Bronchial epithelial cell (primary cell): ENCODE data around the gene SCYGR4. TPM values are rescaled to one million over a fixed set of nuclear protein-coding genes. Genes with fewer than 3 reads are reported as not detected.
A peak's percentile ranks its signal among the peaks of the same experiment; 100 is the strongest.
"Not testable (repeated sequence)": the region's sequence is repeated elsewhere in the genome, so short reads cannot be mapped to it uniquely, and the experiment has no call there.

Experiments used
- DNase-seq: peaks from one replicate; pipeline ENCODE4 v3.0.0-alpha.2; 2010; ENCODE audit warnings: low read depth
- FAIRE-seq: peaks from 2 replicates; lab custom pipeline; 2011; peaks lifted over from hg19 to GRCh38; lab: Jason Lieb, UNC
- H3K27me3 ChIP-seq: 2 replicates; pipeline ENCODE4 v1.5.1; 2011; ENCODE audit warnings: low read length; ENCODE audit not compliant: control insufficient read depth, insufficient read depth
- H3K36me3 ChIP-seq: 2 replicates; pipeline ENCODE4 v1.5.1; 2011; ENCODE audit warnings: low read length; ENCODE audit not compliant: control insufficient read depth, insufficient read depth
- H3K4me3 ChIP-seq: 2 replicates; pipeline ENCODE4 v1.5.1; 2011; ENCODE audit warnings: mild to moderate bottlenecking, low read depth, low read length, control low read depth
- total RNA-seq: library from RNA; depleted of rRNA; stranded (reverse); fragments of >200 nt; gene quantifications from 2 replicates; pipeline ENCODE4 v1.2.1, GENCODE V29; 2014
- TF ChIP-seq, protein P1 (sequence below): IDR thresholded peaks from 2 replicates; pipeline ENCODE4 v1.5.1; 2011; ENCODE audit warnings: mild to moderate bottlenecking, moderate library complexity, low read length, control low read depth, inconsistent platforms; ENCODE audit not compliant: insufficient read depth, severe bottlenecking

SCYGR4 gene
- total RNA-seq, 1 donor from 2014 or later: not detected

DNA sequence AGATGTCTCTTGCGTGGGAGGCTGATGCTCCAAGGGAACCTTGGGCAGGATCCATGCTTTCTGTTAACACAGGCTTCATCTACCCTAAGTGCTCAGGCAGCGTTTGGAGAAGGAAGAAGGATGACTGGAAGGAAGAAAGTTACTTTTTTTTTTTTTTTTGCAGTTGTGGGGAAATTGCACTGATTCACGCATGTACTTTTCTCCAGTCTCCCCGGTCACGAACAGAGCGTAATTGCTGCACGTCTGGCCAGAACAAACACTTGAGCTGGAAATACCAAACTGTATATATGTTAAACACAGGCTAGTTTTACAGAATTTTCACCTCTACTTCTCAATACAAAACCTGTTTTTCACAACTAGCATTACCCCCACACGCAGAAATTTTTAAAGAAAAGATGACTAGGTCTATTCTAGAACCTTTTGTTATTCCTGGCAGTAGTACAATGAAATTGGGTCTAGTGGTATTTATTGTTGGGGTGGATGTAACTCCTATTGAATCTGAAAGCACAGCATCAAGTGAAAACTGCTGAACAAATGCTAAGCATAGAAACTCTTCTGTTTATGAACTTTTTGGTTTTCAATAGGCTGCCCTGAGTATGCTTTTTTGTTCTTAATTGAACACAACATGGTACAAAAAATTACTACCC lies 40.0 kb downstream of the SCYGR4 start:
- TF ChIP-seq, protein P1, sequence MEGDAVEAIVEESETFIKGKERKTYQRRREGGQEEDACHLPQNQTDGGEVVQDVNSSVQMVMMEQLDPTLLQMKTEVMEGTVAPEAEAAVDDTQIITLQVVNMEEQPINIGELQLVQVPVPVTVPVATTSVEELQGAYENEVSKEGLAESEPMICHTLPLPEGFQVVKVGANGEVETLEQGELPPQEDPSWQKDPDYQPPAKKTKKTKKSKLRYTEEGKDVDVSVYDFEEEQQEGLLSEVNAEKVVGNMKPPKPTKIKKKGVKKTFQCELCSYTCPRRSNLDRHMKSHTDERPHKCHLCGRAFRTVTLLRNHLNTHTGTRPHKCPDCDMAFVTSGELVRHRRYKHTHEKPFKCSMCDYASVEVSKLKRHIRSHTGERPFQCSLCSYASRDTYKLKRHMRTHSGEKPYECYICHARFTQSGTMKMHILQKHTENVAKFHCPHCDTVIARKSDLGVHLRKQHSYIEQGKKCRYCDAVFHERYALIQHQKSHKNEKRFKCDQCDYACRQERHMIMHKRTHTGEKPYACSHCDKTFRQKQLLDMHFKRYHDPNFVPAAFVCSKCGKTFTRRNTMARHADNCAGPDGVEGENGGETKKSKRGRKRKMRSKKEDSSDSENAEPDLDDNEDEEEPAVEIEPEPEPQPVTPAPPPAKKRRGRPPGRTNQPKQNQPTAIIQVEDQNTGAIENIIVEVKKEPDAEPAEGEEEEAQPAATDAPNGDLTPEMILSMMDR: no peak
- Histone ChIP-seq H3K27me3 (no peaks in the 10 kb centered on the region), H3K4me3 (no peak overlapping the region), H3K36me3 (no peaks in the 10 kb centered on the region)
- DNase-seq (peak; percentile 51), FAIRE-seq (no peak)

DNA sequence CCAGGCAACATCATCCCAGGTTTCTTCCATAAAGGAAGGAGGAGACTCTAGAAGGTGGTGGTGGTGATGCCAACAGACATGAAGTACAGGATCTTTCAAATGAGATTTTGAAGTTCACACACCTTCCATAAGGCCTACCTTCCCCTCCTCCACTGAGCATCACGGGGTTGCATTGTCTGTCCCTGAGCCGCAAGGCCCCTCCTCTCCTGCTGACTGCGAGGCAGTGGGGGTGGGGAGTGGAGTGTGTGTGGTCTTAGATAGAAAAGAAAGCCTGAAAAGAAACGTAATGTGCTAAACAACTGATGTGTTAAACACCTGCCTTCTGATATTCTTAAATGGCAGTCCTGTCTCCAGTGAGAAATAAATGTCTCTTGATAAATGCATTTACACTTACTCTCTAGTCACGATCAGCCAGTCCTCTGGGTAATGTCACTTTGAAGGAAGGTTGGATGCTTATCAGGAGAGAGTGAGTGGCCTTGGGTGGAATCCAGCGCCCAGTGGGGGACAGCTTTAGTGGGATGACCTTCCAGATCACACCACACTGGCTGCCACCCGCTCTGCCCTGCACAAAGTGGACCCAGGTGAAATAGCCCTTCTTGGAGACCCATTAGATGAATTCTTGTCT lies 43.8 kb downstream of the SCYGR4 start:
- no peaks in the 10 kb centered on the region for H3K27me3 ChIP-seq
- TF ChIP-seq, protein P1: no peak
- H3K4me3 ChIP-seq: no peak overlapping the region
- no peaks in the 10 kb centered on the region for H3K36me3 ChIP-seq
- FAIRE-seq (no peak), DNase-seq (no peak)

DNA sequence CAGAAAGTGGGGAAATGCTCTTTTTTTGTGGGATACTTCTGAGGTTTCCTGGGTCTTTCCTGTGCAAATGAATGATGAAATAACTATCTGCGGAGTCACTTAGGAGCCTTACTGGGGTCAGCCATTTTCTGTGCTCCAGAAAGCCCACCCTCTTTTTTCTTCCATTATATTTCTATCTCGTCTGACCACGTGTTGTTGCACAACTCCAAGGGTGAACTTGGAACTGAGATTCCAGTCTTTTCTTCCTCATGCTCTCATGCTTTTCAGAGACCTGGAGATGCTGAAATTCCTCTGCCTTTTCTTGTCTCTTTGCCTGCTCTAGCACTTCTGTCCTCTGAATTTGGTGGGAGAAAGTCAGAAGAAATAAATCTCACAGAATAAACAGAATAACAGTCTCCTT lies 44.5 kb downstream of the SCYGR4 start:
- H3K36me3 ChIP-seq: no peaks in the 10 kb centered on the region
- TF ChIP-seq, protein P1: no peak
- FAIRE-seq: no peak

DNA sequence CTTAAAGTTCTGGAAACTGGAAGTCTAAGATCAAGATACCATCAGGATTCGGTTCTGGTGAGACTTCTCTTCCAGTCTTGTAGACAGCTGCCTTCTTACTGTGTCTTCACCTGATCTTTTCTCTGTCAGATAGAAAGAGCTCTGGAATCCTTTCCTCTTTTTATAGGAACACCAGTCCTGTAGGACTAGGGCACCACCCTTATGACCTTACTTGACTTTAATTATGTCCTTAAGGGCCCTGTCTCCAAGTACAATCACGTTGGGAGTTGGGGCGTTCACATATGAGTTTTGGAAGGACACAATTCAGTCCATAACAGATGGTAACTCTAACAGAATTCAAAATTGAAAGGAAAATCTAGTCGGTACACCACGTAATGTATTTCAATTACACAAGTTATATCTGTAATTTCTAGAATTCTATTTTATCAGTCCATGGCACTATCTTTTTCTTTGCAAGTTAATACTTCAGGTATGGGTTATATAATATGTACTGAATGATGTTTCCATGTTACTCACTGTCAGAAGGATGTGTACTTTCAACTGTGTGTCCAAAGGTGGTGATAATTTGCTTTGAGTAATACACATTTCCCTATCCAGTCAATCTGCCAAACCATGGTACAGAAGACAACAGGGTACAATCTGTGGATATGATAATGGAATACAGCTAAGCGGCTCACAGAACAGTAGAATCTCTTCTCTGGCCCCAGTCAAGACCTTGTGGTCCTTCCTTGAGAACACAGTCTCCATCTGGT lies 48.1 kb downstream of the SCYGR4 start:
- H3K27me3 ChIP-seq: no peaks in the 10 kb centered on the region
- H3K4me3 ChIP-seq: no peak overlapping the region
- TF ChIP-seq, protein P1: no peak
- no peaks in the 10 kb centered on the region for H3K36me3 ChIP-seq
- DNase-seq (no peak), FAIRE-seq (no peak)

More for the DNA sequence above, 44.5 kb downstream of the SCYGR4 start:
- DNase-seq: no peak
- Histone ChIP-seq H3K4me3 (no peak overlapping the region), H3K27me3 (no peaks in the 10 kb centered on the region)

DNA sequence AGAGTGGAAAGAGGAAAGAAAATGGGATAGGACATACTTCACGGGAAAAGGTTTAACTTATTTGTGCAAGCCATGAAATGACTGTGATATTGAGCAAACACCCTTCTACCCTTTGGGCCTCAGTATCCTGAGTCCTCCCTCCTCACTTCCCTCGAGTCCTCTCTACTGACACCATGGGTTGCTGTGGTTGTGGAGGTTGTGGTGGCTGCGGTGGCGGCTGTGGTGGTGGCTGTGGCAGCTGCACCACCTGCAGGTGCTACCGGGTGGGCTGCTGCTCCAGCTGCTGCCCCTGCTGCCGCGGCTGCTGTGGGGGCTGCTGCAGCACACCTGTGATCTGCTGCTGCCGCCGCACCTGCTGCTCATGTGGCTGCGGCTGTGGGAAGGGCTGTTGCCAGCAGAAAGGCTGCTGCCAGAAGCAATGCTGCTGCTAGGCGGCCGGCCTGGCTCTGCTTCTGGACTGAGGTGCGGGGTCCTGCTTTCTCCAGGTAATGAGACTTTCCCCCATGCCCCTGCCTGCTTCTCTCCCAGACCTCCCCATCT lies 49.4 kb downstream of the SCYGR4 start, which contains the start of gene SCYGR5:
Gene SCYGR5 (plus strand): TSS at position 174 of the 540 bp plus-strand sequence. CDS start 0 bp downstream, at position 174.
- H3K4me3 ChIP-seq, FAIRE-seq, H3K27me3 ChIP-seq, H3K36me3 ChIP-seq, DNase-seq: not testable (repeated sequence)

Other genes starting within 250 kb of the SCYGR4 start
- not detected in 2 replicates for gene TM4SF20, start 238.2 kb upstream of the SCYGR4 start, total RNA-seq
- gene SCYGR1, start 229.5 kb upstream of the SCYGR4 start, total RNA-seq: not detected in 2 replicates
- gene AGFG1, start 145.3 kb upstream of the SCYGR4 start, total RNA-seq: 52.0 and 54.8 TPM in 2 replicates
- not detected in 2 replicates for gene SCYGR2, start 18.6 kb upstream of the SCYGR4 start, total RNA-seq
- gene SCYGR3, start 2.7 kb upstream of the SCYGR4 start, total RNA-seq: not detected in 2 replicates
- gene SCYGR5, start 49.3 kb downstream of the SCYGR4 start, total RNA-seq: not detected in 2 replicates
- not detected in 2 replicates for gene SLC19A3, start 100.5 kb downstream of the SCYGR4 start, total RNA-seq
- gene SCYGR6, start 107.3 kb downstream of the SCYGR4 start, total RNA-seq: not detected in 2 replicates
- gene SCYGR7, start 110.8 kb downstream of the SCYGR4 start, total RNA-seq: not detected in 2 replicates
- not detected in 2 replicates for gene SCYGR8, start 128.4 kb downstream of the SCYGR4 start, total RNA-seq
- 1.5 and 3.7 TPM in 2 replicates for gene CCL20, start 196.3 kb downstream of the SCYGR4 start, total RNA-seq